ENCODE data around the gene PIP5K1B. TPM values are rescaled to one million over a fixed set of nuclear protein-coding genes. Genes with fewer than 3 reads are reported as not detected.

PIP5K1B gene
- under 0.01 and 0.06 TPM in 2 replicates for total RNA-seq

GRCh38 chr9:68704814-68705530, at the start of gene PIP5K1B:
TSS of gene PIP5K1B (plus strand) at chr9:68705240. CDS start at chr9:68822615, 117,375 bp downstream.

GRCh38 chr9:69014013-69014412, 309.0 kb downstream of the PIP5K1B start, which contains the start of gene PRKACG:
TSS of gene PRKACG (minus strand) at chr9:69014113. CDS start at chr9:69014092, 21 bp downstream.

DNA sequence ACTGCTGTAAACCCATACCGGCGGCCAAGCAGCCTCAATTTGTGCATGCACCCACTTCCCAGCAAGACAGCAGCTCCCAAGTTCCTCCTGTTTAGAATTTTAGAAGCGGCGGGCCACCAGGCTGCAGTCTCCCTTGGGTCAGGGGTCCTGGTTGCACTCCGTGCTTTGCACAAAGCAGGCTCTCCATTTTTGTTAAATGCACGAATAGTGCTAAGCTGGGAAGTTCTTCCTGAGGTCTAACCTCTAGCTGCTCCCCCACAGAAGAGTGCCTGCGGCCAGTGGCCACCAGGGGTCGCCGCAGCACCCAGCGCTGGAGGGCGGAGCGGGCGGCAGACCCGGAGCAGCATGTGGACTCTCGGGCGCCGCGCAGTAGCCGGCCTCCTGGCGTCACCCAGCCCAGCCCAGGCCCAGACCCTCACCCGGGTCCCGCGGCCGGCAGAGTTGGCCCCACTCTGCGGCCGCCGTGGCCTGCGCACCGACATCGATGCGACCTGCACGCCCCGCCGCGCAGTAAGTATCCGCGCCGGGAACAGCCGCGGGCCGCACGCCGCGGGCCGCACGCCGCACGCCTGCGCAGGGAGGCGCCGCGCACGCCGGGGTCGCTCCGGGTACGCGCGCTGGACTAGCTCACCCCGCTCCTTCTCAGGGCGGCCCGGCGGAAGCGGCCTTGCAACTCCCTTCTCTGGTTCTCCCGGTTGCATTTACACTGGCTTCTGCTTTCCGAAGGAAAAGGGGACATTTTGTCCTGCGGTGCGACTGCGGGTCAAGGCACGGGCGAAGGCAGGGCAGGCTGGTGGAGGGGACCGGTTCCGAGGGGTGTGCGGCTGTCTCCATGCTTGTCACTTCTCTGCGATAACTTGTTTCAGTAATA, 330.6 kb downstream of the PIP5K1B start, which contains the start of gene FXN:
TSS of gene FXN (plus strand) at position 315 of the 871 bp plus-strand sequence. CDS start at position 346, 31 bp downstream.

Other genes with a start within 250 kb of the PIP5K1B start
- gene TMEM252, start 164.4 kb upstream of the PIP5K1B start, total RNA-seq: not detected in 2 replicates